Hematopoietic multipotent progenitor cell (in vitro differentiated cells): Measurements from ENCODE around the gene MRPL3. TPM values are rescaled to one million over a fixed set of nuclear protein-coding genes. Genes with fewer than 3 reads are reported as not detected.

Source experiments
- DNase-seq, 3 donors: peaks; one replicate each; pipeline ENCODE4 v3.0.0-alpha.2; 2011 to 2015; ENCODE audit warnings: low read depth in 2 of 3, low spot score in 2 of 3
- total RNA-seq: library from RNA; depleted of rRNA; stranded (reverse); fragments of >200 nt; gene quantifications from one replicate; pipeline ENCODE4 v1.2.3, GENCODE V29; 2012

The MRPL3 gene
- total RNA-seq = 44.7 TPM

- DNase-seq = peak; percentile 59 to 86 (median 83)
Observed at GRCh38 chr3:131502530-131503319, at the start of gene MRPL3. TSS of gene MRPL3 (minus strand) at chr3:131502971. CDS start at chr3:131502821, 150 bp downstream.

- DNase-seq = no peak
Observed at GRCh38 chr3:131551761-131552160, 49.0 kb upstream of the MRPL3 start.

GRCh38 chr3:131550562-131551465 lies 48.0 kb upstream of the MRPL3 start:
- no peak for DNase-seq

GRCh38 chr3:131549340-131549739 lies 46.6 kb upstream of the MRPL3 start:
- DNase-seq = peak in 1 of 3 donors; percentile 30

- no peak for DNase-seq
Observed at GRCh38 chr3:131547585-131547984, 44.8 kb upstream of the MRPL3 start.

GRCh38 chr3:131546441-131546840 lies 43.7 kb upstream of the MRPL3 start:
- DNase-seq = no peak

- DNase-seq = no peak
Observed at GRCh38 chr3:131544557-131544956, 41.8 kb upstream of the MRPL3 start.

- no peak for DNase-seq
Observed at GRCh38 chr3:131543714-131544113, 40.9 kb upstream of the MRPL3 start.

GRCh38 chr3:131541288-131541687 lies 38.5 kb upstream of the MRPL3 start:
- no peak for DNase-seq

GRCh38 chr3:131540821-131541220 lies 38.0 kb upstream of the MRPL3 start:
- DNase-seq = no peak

- no peak for DNase-seq
Observed at GRCh38 chr3:131540143-131540542, 37.4 kb upstream of the MRPL3 start.

GRCh38 chr3:131538968-131539367 lies 36.2 kb upstream of the MRPL3 start:
- DNase-seq = no peak

GRCh38 chr3:131537531-131537930 lies 34.8 kb upstream of the MRPL3 start:
- DNase-seq = no peak

- DNase-seq = no peak
Observed at GRCh38 chr3:131535596-131535995, 32.8 kb upstream of the MRPL3 start.

GRCh38 chr3:131535131-131535530 lies 32.4 kb upstream of the MRPL3 start:
- DNase-seq = no peak

- no peak for DNase-seq
Observed at GRCh38 chr3:131532645-131533044, 29.9 kb upstream of the MRPL3 start.

- no peak for DNase-seq
Observed at GRCh38 chr3:131530843-131531242, 28.1 kb upstream of the MRPL3 start.

GRCh38 chr3:131530388-131530787 lies 27.6 kb upstream of the MRPL3 start:
- DNase-seq = no peak

- peak in 1 of 3 donors; percentile 45 for DNase-seq
Observed at GRCh38 chr3:131526801-131527347, 24.1 kb upstream of the MRPL3 start.

- no peak for DNase-seq
Observed at GRCh38 chr3:131518680-131519079, 15.9 kb upstream of the MRPL3 start.

- no peak for DNase-seq
Observed at GRCh38 chr3:131505421-131505820, 2.6 kb upstream of the MRPL3 start.

- DNase-seq = no peak
Observed at GRCh38 chr3:131503320-131503635, 507 bp upstream of the MRPL3 start.
